HG03280 (cell line): ENCODE results near the gene CGB8.
"Not testable (repeated sequence)": the region's sequence is repeated elsewhere in the genome, so short reads cannot be mapped to it uniquely, and the experiment has no call there.

Experiments used
- ATAC-seq: cut with Tn5 transposase; IDR thresholded peaks from one replicate; pipeline ENCODE4 v1.9.1; 2021; ENCODE audit warnings: mild to moderate bottlenecking, moderate library complexity; ENCODE audit not compliant: unreplicated experiment

Gene CGB8

DNA sequence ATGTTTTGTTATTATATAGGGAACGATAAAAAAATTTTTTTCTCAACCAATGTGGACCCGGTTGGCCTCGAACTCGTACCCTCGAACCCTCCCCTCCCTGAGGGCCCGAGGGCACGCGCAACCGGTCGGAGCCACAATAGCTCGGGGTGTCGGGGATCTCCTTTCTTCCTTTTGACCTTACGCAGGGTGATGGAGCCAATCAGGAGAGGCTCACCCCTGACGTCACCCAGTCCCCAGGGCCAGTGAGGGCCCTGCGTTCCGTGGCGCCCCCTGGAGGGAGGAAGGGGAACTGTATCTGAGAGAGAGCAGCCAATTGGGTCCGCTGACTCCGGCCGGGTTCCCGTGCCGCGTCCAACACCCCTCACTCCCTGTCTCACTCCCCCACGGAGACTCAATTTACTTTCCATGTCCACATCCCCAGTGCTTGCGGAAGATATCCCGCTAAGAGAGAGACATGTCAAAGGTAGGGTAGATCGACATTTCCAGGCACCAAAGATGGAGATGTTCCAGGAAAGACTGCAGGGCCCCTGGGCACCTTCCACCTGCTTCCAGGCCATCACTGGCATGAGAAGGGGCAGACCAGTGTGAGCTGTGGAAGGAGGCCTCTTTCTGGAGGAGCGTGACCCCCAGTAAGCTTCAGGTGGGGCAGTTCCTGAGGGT lies 17.1 kb downstream of the CGB8 start, which contains the start of gene CGB2:
Gene CGB2 (plus strand): TSS at position 249 of the 660 bp plus-strand sequence. CDS start 206 bp downstream, at position 455.
- not testable (repeated sequence) for ATAC-seq

DNA sequence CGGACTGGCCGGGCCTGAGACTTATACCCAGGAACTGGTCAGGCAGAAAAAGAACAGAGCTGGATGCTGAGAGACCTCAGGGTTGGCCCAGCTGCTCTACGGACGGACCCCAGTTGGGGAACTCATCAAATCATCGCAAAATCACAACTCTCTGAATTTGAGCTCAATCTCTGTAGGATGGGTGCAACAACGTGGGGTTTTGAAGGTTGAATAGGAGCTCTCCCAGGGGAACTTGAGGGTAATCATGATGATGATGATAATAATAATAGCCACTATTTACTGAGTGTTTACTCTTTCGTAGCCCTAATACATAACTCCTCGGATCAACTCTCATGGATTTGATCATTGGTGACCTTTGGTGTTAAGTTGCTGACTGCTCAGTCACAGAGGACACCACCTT lies 18.6 kb downstream of the CGB8 start:
- not testable (repeated sequence) for ATAC-seq

DNA sequence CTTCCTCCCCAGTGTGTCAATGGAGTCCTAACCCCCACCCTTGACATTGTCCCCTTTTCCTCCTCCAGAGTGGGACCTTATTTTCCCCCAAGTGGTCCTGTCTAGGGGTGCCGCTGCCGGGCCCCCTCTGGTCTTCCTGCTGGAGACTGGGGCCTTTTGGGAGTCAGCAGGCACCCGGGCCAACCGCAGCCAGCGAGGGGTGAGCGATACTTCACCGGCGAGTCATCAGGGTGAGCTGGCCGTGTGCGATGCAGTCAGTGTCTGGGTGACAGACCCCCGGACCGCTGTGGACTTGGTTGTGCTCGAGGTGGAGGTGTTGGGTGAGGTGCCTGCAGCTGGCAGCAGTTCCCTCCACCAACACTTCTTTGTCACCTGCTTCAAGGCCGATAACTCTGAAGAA lies 19.2 kb downstream of the CGB8 start:
- not testable (repeated sequence) for ATAC-seq

DNA sequence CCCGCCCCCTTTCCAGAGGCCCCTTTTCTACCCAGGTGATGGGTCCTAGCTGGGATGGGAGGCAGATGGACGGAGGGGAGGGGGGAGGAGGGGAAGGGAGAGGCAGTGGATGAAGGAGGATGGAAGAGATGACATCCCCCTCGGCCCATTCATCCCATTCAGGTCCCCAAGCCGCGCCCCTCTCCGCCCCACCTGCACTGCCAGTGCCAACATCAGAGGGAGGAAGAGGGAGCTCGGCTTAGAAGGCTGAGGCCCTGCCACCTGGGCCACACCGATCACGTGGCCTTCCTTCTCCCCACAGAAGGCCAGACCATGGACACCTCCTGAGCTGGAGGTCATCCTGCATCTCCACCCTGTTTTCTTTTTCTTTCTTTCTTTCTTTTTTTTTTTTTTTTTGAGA lies 20.2 kb downstream of the CGB8 start:
- not testable (repeated sequence) for ATAC-seq

DNA sequence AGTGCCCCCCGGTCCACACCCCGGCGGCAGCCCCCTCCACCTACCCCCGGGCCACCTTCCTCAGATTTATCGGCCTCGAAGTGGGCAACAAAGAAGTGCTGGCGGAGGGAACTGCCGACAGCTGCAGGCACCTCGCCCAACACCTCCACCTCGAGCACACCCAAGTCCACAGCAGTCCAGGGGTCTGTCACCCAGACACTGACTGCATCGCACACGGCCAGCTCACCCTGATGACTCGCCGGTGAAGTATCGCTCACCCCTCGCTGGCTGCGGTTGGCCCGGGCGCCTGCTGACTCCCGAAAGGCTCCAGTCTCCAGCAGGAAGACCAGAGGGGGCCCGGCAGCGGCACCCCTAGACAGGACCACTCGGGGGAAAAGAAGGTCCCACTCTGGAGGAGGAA lies 23.3 kb downstream of the CGB8 start:
- not testable (repeated sequence) for ATAC-seq

DNA sequence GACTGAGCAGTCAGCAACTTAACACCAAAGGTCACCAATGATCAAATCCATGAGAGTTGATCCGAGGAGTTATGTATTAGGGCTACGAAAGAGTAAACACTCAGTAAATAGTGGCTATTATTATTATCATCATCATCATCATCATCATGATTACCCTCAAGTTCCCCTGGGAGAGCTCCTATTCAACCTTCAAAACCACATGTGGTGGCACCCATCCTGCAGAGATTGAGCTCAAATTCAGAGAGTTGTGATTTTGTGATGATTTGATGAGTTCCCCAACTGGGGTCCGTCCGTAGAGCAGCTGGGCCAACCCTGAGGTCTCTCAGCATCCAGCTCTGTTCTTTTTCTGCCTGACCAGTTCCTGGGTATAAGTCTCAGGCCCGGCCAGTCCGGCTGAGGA lies 23.8 kb downstream of the CGB8 start:
- ATAC-seq: not testable (repeated sequence)

DNA sequence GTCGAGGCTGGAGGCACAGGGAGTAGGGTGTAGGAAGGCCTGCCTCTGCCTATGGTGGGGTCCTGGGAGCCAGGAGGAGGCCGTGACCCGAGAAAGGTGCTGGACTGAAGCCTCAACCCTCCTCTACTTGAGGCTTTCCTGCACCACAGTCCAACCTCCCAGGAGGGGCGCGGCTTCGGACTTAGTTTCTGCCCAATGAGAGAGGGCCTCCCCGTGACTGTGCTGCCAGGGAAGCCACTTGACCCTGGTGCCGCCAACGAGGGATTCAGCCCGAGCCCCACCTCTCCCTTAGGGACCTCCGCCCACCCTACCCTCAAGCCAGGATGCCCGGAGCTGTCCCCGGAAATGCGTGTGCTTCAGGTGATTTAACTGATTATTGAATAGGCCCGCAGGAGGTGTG lies 24.7 kb downstream of the CGB8 start, which contains the start of gene CGB3:
Gene CGB3 (minus strand): TSS at position 101 of the 400 bp plus-strand sequence. CDS start 362 bp downstream, outside the sequence.
- ATAC-seq: not testable (repeated sequence)

DNA sequence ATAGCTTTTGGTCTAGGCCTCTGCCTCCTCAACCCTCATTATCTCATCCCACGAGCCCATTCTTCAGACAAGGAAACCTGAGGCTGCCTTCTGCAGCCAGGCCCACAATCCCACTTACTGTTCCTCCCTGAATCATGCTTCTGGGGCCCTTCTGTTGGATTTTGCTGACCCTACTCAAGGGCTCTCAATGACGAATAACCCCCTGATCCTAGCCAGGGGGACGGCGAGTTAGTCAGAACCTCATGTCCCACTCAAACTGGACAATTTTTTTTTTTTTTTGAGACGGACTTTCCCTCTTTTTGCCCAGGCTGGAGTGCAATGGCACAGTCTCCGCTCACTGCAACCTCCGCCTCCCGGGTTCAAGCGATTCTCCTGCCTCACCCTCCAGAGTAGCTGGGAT lies 26.8 kb downstream of the CGB8 start:
- ATAC-seq: no peak

DNA sequence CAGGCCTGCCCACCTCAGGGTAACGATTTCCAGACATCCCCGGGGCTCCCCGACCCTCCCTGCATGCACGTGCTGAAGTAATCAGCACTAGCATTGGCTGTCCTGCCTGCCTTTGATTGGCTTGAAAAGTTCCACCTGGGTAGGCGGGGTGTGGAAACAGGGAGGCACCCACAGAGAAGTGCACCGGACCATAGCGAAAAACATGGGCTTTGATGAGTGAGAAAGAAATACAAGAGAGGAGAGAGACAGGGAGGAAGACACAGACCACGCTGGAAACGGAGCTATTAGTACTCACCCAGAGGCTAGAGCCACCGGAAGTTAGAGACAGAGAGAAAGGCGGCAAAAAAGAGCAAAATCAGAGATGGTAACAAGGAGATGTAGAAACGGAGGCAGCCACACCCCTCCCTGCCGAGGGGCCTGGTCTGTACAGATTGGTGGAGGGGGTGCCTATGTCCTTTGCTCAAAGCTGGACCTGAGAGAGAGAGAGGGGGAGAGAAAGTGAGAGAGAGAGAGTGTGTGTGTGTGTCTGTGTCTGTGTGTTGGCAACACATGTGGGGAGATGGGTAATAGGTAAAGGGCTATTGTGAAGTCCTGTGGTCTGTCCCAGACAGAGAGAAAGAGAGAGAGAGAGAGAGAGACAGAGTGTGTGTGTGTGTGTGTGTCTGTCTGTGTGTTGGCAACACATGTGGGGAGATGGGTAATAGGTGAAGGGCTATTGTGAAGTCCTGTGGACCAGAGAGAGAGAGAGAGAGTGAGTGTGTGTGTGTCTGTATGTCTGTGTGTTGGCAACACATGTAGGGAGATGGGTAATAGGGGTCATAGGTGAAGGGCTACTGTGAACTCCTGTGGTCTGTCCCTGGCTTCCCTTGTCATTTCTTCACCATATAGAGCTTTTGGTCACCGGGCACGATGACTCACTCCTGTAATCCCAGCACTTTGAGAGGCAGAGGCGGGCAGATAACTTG lies 27.7 kb downstream of the CGB8 start:
- ATAC-seq: no peak

DNA sequence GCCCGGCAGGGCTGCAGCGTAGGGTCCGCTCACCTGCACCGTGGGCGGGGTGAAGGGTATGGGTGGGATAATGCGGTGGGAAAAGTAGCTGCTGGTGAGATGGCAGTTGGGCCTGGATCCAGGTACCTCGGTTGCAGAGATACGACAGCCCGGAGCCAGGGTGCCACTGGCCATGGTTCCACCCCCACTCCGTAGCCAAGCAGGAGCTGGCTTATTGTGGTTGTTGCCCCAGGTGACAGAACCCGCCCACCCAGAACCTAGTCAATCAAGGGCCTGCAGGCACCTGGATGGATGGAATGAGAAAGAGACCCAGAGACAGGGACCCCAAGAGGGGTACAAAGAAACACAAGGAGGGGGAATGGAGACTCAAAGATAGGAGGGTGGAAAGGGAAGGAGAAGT lies 28.6 kb downstream of the CGB8 start:
- no peak for ATAC-seq

DNA sequence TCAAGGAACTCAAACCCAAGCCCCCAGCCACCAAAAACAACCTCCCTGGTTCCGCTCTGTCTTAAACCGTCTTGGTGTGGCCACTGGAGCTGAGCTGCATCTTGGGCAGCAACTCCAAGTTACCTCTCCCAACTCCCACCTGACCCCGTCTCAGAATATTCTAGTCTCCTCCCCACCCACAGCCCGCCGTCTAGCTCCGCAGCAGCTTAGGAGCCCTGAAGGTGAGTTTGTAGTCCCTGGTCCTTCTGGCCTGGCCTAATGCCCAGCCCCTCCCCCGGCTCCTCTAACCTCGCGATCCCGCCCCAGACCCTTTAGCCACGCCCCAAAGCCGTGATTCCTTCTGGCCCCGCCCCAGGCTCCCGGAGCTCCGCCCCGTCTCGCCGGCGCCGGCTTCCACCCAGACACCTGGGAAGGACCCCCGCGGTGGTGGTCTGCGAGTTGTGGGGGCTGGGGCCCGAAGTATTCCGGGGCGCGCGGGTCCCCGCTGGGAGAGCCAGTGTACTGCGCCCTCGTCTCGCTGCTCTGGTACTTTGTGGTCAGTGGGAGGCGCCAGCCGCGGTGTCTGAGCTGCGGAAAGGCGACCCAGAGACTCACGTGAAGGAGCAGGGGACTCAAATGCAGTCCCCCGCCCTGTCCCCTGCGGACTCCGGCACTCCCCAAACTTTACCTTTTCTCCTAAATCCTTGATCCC lies 29.5 kb downstream of the CGB8 start:
- peak; percentile 56 for ATAC-seq

DNA sequence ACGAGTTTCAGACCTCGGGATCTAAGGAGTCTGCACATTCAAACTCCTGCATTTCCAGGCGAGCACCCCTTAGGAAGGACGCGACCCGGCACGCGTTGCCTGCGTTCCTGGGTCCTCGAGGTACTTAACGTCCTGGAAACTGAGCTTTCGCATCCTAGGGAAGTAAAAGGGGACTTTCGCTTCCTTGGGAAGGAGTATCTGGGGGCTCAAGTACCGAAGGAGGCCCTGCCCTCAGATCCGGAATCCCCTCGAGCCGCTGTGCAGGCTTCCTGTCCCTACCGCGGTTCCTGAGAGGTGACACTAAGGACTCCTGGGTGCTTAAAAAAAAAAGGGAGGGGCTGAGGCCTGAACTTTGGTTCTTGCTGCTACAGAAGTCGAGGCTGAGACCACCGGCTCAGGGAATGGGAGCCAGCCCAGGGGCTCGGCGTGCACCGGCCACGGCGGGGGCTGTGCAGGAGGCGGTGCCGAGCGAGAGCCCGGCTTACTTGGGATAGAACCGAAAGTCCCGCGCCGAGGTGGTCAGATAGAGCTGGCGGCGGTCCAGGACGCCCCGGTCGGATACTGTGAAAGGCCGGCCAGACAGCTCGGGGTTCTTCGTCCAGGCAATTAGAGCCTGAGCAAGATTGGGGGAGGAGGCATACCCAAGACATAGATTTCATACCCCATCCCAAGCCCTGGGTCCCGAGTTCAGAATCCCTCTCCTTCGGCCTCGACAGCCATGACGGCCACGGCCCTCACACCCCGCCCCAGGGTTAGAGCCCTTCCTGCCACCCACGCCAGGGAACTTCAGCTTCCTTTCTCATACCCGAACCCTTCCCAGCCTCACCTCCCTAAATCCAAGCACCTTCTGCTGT lies 30.3 kb downstream of the CGB8 start:
- ATAC-seq: not testable (repeated sequence)

DNA sequence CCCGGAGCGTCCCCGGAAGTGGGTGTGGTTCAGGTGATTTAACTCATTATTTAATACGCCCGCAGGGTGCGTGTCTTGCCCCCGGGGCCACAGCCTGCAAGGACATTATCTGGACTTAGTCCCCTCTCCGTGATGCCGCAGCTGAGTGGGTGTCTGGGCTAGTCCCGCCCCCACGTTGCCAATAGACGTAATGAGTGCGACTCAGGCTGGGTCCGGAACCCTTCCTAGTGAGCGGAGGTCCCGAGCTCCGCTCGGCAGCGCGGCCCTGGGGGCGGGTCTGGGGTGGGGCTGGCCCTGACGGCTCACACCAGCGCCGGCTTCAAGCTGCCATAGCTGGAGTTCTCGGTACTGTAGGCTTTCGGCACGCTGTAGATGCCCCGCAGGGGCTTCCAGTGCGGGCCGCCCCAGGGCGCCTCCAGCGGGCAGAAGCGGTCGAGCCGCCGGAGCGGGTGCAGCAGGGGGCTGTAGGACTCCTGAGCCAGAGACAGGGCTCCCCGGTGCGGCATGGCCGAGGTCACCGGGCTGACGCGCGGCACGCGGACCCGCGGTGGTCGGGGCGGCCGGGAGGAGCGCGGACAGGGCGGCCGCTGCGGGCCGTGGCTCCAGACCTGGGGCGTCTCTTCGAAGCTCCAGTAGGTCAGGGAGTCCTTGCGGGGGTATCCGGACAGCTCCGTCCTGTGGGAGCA lies 31.1 kb downstream of the CGB8 start:
- peak; percentile 43 for ATAC-seq

DNA sequence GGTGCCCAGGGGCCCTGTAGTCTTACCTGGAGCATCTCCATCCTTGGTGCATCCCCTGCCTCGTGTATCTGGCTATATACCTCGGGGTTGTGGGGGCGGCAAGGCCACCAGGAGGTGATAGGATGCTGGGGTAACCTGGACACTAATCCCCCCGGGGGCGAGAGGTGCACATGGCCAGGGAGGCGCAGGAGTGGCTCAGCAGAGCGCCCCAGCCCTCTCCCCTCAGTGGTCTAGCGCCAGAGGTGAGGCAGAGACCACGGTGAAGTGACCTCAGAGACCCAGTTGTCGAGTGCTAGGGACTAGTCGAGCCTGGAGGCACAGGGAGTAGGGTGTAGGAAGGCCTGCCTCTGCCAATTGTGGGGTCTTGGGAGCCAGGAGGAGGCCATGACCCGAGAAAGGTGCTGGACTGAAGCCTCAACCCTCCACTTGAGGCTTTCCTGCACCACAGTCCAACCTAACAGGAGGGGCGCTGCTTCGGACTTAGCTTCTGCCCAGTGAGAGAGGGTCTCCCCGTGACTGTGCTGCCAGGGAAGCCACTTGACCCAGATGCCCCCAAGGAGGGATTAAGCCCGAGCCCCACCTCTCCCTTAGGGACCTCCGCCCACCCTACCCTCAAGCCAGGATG lies 31.8 kb downstream of the CGB8 start, which contains the start of gene LHB:
Gene LHB (minus strand): TSS at position 51 of the 625 bp plus-strand sequence. CDS start 10 bp downstream, at position 41.
- ATAC-seq: no peak

DNA sequence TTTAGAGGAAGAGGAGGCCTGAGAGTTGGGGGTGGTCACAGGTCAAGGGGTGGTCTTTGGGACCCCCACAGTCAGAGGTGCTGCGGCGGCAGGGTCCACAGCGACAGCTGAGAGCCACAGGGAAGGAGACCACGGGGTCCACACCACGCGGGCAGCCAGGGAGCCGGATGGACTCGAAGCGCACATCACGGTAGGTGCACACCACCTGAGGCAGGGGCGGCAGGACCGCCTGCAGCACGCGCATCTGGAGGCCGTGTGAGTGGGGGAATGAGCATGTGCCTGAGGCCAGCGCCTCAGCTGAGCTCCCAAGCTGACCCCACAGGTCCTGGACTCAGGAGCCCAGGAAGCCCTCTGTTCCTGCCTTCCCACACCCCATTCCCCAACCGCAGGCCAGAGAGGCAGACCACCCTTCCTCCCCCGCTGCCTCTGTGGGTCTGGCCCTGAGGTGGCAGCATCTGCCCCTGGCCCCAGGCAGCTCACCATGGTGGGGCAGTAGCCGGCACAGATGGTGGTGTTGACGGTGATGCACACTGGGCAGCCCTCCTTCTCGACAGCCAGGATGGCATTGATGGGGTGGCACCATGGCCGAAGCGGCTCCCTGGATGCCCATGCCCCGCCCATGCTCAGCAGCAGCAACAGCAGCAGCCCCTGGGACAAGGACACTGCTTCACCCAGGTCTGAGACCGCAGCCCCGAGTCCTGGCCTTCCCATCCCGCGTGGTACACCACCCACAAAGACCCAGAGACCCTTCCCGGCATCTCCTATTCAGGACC lies 32.7 kb downstream of the CGB8 start:
- no peak for ATAC-seq

DNA sequence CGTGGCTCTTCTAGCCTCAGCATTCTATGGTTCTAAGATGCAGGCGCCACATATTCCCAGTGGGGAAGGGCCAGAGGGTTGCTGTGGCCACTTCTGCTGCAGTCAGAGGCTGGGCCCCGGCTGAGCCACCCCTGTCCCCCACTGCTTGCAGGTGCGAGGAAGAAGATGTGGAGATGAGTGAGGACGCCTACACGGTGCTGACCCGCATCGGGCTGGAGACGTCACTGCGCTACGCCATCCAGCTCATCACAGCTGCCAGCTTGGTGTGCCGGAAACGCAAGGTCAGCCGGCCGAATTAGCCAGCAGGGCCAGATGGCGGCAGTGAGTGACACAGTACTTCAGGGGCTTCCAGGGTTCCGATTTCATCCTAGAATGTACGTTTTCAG lies 34.0 kb downstream of the CGB8 start:
- ATAC-seq: no peak

DNA sequence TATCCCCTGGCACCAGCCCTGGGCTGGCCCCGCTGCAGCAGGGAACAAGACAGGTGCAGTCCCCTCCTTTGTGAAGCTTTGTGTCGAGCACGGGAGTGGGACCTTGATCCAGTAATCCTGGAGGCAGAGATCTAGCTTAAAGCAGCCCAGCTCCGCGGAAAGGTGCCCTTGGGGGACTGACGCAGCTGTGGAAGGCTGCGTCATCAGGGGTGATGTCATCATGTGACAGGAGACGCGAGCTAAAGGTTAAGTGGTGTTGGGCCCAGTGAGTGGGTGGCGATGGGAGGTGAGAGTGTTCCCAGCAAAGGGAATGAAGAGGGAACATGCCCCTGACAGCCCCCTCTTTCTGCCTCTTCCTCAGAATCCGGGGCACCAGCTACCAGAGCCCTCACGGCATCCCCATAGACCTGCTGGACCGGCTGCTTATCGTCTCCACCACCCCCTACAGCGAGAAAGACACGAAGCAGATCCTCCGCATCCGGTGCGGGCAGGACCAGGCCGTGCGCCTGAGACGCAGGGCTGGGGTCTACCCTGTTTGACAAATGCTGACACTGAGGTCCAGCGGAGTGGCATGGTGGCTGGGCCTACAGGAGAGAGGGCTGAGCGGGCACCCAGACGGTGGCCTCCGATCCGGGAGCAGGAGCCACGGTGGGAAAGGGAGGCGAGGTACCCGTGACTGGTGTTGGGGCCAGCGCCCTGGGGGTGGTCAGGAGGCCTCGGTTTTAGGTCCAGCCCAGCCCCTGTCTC lies 34.6 kb downstream of the CGB8 start:
- ATAC-seq: no peak

DNA sequence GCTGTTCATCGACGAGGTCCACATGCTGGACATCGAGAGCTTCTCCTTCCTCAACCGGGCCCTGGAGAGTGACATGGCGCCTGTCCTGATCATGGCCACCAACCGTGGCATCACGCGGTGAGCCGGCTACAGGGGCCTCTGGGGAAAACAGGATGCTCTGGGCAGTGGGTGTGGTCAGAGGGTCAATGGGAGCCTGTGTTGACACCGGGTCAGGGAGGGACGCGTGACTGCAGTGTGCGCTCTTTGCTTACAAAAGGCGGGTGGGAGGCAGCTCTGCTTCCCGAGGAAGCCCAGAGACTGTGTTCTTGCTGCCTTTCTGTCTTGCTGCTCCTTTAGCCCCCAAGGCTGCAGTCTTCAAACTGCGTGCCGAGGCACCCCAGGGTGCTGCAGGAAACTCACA lies 37.7 kb downstream of the CGB8 start:
- no peak for ATAC-seq
